NT2/D1 (cell line): ENCODE data around the gene LMNTD2.

Experiments
- SUZ12 ChIP-seq: IDR thresholded peaks from 2 replicates; pipeline ENCODE4 v1.6.1; 2011; ENCODE audit not compliant: insufficient read length, insufficient read depth; ENCODE audit errors: extremely low read depth
- YY1 ChIP-seq: IDR thresholded peaks from 2 replicates; pipeline ENCODE4 v1.6.1; 2011; ENCODE audit not compliant: insufficient read length, insufficient read depth
- ZNF274 ChIP-seq: IDR thresholded peaks from 2 replicates; pipeline ENCODE4 v1.6.1; 2011; ENCODE audit warnings: mild to moderate bottlenecking, low read depth, low read length

GRCh38 chr11:544817-545166 is 15.7 kb downstream of the LMNTD2 start:
- no peak for TF ChIP-seq YY1
- TF ChIP-seq SUZ12 = no peak
- no peak for TF ChIP-seq ZNF274
